Osteocyte (in vitro differentiated cells): ENCODE measurements around the gene TBC1D5. TPM values are rescaled to one million over a fixed set of nuclear protein-coding genes. Genes with fewer than 3 reads are reported as not detected.

Experiments
- DNase-seq: peaks from one replicate; pipeline ENCODE4 v3.0.0; 2021; ENCODE audit warnings: mixed read lengths; ENCODE audit not compliant: unreplicated experiment; ENCODE audit errors: extremely low spot score
- H3K27ac Mint-ChIP-seq: one replicate; pipeline ENCODE4 v1.8.0; 2021; ENCODE audit warnings: mild to moderate bottlenecking, mixed read lengths; ENCODE audit not compliant: unreplicated experiment
- H3K27me3 Mint-ChIP-seq: one replicate; pipeline ENCODE4 v1.8.0; 2021; ENCODE audit warnings: mixed read lengths; ENCODE audit not compliant: unreplicated experiment
- H3K36me3 Mint-ChIP-seq: one replicate; pipeline ENCODE4 v1.8.0; 2021; ENCODE audit warnings: mixed read lengths; ENCODE audit not compliant: unreplicated experiment
- H3K4me1 Mint-ChIP-seq: one replicate; pipeline ENCODE4 v1.8.0; 2021; ENCODE audit warnings: mixed read lengths; ENCODE audit not compliant: unreplicated experiment
- H3K4me3 Mint-ChIP-seq: one replicate; pipeline ENCODE4 v1.8.0; 2021; ENCODE audit warnings: mild to moderate bottlenecking, moderate library complexity, mixed read lengths; ENCODE audit not compliant: unreplicated experiment
- H3K9me3 Mint-ChIP-seq: one replicate; pipeline ENCODE4 v1.8.0; 2021; ENCODE audit warnings: mixed read lengths; ENCODE audit not compliant: unreplicated experiment
- total RNA-seq: library from RNA; stranded (reverse); gene quantifications from 2 replicates; pipeline ENCODE4 v1.2.1, GENCODE V29; 2021
- TF ChIP-seq, protein P1 (sequence below): fragments of 200-600 bp; sonication (generic); IDR thresholded peaks from 2 replicates; pipeline ENCODE4 v1.5.0; 2021; ENCODE audit warnings: antibody characterized with exemption, mild to moderate bottlenecking, moderate library complexity

The TBC1D5 gene
- total RNA-seq, 1 donor from 2014 or later: 69.2 TPM

- DNase-seq: no peak
- Mint-ChIP-seq H3K36me3 (peaks cover 14% of the 10 kb centered on the region), H3K27me3 (no peaks in the 10 kb centered on the region), H3K4me3 (no peak overlapping the region), H3K27ac (no peak overlapping the region), H3K4me1 (peaks cover 7% of the 10 kb centered on the region), H3K9me3 (peaks cover 11% of the 10 kb centered on the region)
- TF ChIP-seq, protein P1, sequence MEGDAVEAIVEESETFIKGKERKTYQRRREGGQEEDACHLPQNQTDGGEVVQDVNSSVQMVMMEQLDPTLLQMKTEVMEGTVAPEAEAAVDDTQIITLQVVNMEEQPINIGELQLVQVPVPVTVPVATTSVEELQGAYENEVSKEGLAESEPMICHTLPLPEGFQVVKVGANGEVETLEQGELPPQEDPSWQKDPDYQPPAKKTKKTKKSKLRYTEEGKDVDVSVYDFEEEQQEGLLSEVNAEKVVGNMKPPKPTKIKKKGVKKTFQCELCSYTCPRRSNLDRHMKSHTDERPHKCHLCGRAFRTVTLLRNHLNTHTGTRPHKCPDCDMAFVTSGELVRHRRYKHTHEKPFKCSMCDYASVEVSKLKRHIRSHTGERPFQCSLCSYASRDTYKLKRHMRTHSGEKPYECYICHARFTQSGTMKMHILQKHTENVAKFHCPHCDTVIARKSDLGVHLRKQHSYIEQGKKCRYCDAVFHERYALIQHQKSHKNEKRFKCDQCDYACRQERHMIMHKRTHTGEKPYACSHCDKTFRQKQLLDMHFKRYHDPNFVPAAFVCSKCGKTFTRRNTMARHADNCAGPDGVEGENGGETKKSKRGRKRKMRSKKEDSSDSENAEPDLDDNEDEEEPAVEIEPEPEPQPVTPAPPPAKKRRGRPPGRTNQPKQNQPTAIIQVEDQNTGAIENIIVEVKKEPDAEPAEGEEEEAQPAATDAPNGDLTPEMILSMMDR: no peak
Measured at GRCh38 chr3:17153209-17153608, 589.2 kb downstream of the TBC1D5 start.

DNA sequence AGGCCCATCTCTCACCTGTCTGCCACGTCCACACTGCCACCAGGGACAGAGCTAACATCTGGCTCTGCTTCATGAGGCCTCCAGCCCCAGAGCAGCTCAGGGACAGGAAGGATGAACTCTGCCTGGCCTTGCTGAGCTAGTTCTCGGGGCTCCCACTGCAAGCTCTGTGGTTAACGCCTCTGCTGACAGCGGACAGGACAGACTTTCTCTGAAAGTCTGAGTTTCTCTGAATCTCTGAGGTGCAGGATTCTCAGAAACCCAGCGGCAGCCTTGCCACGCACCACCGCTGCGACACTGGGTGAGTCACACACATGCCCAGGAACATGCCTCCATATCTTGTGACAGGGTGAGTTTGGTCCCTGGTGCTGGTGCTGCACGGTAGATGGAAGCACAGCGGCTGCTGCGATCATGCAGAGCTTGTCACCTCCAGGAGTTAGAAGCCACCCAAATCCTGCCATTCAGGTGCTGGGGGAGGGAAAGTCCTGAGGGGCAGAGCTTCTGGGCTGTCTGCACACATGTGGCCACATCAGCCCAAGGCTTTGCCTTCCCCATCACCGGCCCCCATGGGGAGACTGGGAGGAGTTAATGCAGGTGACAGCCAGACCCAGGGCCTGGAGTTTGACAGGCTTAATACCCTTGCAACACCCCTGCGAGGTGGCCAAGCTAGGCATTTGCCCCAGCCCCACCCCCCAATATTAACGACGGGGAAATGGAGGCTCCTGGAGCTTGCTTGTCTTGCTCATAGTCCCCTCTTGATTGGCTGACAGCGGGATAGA lies 590.6 kb downstream of the TBC1D5 start:
- TF ChIP-seq, protein P1: no peak

GRCh38 chr3:17149076-17149475 lies 593.4 kb downstream of the TBC1D5 start:
- DNase-seq: no peak
- Mint-ChIP-seq H3K9me3 (peaks cover 11% of the 10 kb centered on the region), H3K36me3 (peaks cover 10% of the 10 kb centered on the region), H3K27ac (no peak overlapping the region), H3K4me1 (no peaks in the 10 kb centered on the region), H3K4me3 (no peak overlapping the region), H3K27me3 (no peaks in the 10 kb centered on the region)
- TF ChIP-seq, protein P1: no peak

More for the DNA sequence above, 590.6 kb downstream of the TBC1D5 start:
- Mint-ChIP-seq H3K4me1 (no peaks in the 10 kb centered on the region), H3K9me3 (peaks cover 11% of the 10 kb centered on the region), H3K27ac (no peak overlapping the region), H3K27me3 (no peaks in the 10 kb centered on the region), H3K36me3 (peaks cover 14% of the 10 kb centered on the region), H3K4me3 (no peak overlapping the region)
- no peak for DNase-seq

DNA sequence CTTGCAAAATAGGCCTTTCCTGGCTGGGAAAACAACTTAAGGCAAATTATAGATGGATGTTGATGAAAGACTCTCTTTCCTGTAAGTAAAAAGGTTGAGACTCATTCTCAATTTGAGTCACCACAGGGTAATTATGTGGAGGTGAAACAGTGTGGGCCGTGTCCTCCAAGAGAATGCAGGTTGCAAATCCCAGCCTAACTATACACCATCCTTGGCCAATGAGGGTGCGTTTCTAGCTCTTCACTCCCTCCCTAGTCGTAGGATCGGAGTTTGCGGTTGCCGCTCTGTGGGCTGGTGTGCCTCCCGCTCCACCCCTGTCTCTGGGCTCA lies 597.8 kb downstream of the TBC1D5 start:
- TF ChIP-seq, protein P1: no peak
- DNase-seq: no peak
- Mint-ChIP-seq H3K4me1 (no peaks in the 10 kb centered on the region), H3K27ac (no peak overlapping the region), H3K9me3 (no peaks in the 10 kb centered on the region), H3K4me3 (no peak overlapping the region), H3K36me3 (no peaks in the 10 kb centered on the region), H3K27me3 (no peaks in the 10 kb centered on the region)

- no peaks in the 10 kb centered on the region for H3K27me3 Mint-ChIP-seq
- no peaks in the 10 kb centered on the region for H3K9me3 Mint-ChIP-seq
- DNase-seq: no peak
- no peaks in the 10 kb centered on the region for H3K36me3 Mint-ChIP-seq
- H3K4me1 Mint-ChIP-seq: no peaks in the 10 kb centered on the region
- no peak overlapping the region for H3K4me3 Mint-ChIP-seq
- H3K27ac Mint-ChIP-seq: no peak overlapping the region
- TF ChIP-seq, protein P1: no peak
Measured at GRCh38 chr3:17143893-17144664, 598.4 kb downstream of the TBC1D5 start.
